GM12892 (cell line): ENCODE measurements around the gene ANKRD27.

Experiments used
- POLR2A ChIP-seq: IDR thresholded peaks from 2 replicates; pipeline ENCODE4 v1.6.1; 2011; ENCODE audit warnings: low read depth, low read length, control low read depth
- POLR2AphosphoS5 ChIP-seq: IDR thresholded peaks from 2 replicates; pipeline ENCODE4 v1.6.1; 2011; ENCODE audit warnings: low read depth, low read length, control low read depth
- TAF1 ChIP-seq: IDR thresholded peaks from 2 replicates; pipeline ENCODE4 v1.6.1; 2011; ENCODE audit warnings: low read depth, mild to moderate bottlenecking, control low read depth, low read length, borderline replicate concordance

DNA sequence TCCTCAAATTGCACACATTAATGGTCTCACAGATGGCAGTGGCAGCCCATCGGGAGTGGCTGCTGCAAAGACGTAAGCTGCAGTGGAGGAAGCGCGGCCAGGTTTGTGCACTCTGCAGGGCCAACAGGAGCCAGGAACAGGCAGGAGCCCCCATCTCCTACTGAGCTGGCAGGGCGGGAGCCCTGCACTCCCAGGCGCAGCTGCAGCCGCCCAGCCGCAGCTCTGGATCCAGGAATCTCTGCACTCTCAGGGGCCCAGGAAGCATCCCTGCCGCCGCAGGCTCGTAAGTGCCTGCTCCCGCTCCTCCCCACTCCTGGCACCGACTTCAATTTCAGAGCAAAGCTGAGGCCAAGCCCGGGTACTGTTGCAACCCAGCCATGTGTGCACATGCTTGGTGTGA lies 37.5 kb downstream of the ANKRD27 start:
- TF ChIP-seq POLR2AphosphoS5 (no peak), POLR2A (no peak), TAF1 (no peak)
